Measurements from ENCODE around the gene CDKAL1.

GRCh38 chr6:20492099-20492498 is 42.2 kb upstream of the CDKAL1 start:
- TF ChIP-seq USF1 (CRISPR knock-in tag; IDR thresholded peaks at IDR 0.05), result no peak
- TF ChIP-seq GABPB1 (CRISPR knock-in tag; IDR thresholded peaks at IDR 0.05), result no peak
- TF ChIP-seq FOXK1 (CRISPR knock-in tag; IDR thresholded peaks at IDR 0.05), result no peak
- no peak for TF ChIP-seq CTCF (IDR thresholded peaks at IDR 0.05)
- TF ChIP-seq SMAD4 (CRISPR knock-in tag; IDR thresholded peaks at IDR 0.05), result no peak
- TF ChIP-seq, protein P1, sequence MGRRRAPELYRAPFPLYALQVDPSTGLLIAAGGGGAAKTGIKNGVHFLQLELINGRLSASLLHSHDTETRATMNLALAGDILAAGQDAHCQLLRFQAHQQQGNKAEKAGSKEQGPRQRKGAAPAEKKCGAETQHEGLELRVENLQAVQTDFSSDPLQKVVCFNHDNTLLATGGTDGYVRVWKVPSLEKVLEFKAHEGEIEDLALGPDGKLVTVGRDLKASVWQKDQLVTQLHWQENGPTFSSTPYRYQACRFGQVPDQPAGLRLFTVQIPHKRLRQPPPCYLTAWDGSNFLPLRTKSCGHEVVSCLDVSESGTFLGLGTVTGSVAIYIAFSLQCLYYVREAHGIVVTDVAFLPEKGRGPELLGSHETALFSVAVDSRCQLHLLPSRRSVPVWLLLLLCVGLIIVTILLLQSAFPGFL (CRISPR knock-in tag; IDR thresholded peaks at IDR 0.05; ENCODE audit: borderline replicate concordance), result no peak
- TF ChIP-seq SMAD3 (CRISPR knock-in tag; IDR thresholded peaks at IDR 0.05; ENCODE audit: borderline replicate concordance), result no peak
- TF ChIP-seq TP53 (CRISPR knock-in tag; IDR thresholded peaks at IDR 0.05), result no peak
- TF ChIP-seq ZNF232 (CRISPR knock-in tag; IDR thresholded peaks at IDR 0.05), result no peak
- no peak for TF ChIP-seq SP1 (CRISPR knock-in tag; conservative IDR thresholded peaks at IDR 0.05)
- no peak for TF ChIP-seq ZNF423 (CRISPR knock-in tag; IDR thresholded peaks at IDR 0.05)
- no peak for TF ChIP-seq TEAD1 (CRISPR knock-in tag; IDR thresholded peaks at IDR 0.05)
- TF ChIP-seq TCF7 (CRISPR knock-in tag; IDR thresholded peaks at IDR 0.05; ENCODE audit: low read depth), result no peak
